Bronchial epithelial cell (primary cell): ENCODE results near the gene FGF12. TPM values are rescaled to one million over a fixed set of nuclear protein-coding genes. Genes with fewer than 3 reads are reported as not detected.

Source experiments
- DNase-seq: peaks from one replicate; pipeline ENCODE4 v3.0.0-alpha.2; 2010; ENCODE audit warnings: low read depth
- FAIRE-seq: peaks from 2 replicates; lab custom pipeline; 2011; peaks lifted over from hg19 to GRCh38; lab: Jason Lieb, UNC
- H3K27me3 ChIP-seq: 2 replicates; pipeline ENCODE4 v1.5.1; 2011; ENCODE audit warnings: low read length; ENCODE audit not compliant: control insufficient read depth, insufficient read depth
- H3K36me3 ChIP-seq: 2 replicates; pipeline ENCODE4 v1.5.1; 2011; ENCODE audit warnings: low read length; ENCODE audit not compliant: control insufficient read depth, insufficient read depth
- H3K4me3 ChIP-seq: 2 replicates; pipeline ENCODE4 v1.5.1; 2011; ENCODE audit warnings: mild to moderate bottlenecking, low read depth, low read length, control low read depth
- total RNA-seq: library from RNA; depleted of rRNA; stranded (reverse); fragments of >200 nt; gene quantifications from 2 replicates; pipeline ENCODE4 v1.2.1, GENCODE V29; 2014
- TF ChIP-seq, protein P1 (sequence below): IDR thresholded peaks from 2 replicates; pipeline ENCODE4 v1.5.1; 2011; ENCODE audit warnings: mild to moderate bottlenecking, moderate library complexity, low read length, control low read depth, inconsistent platforms; ENCODE audit not compliant: insufficient read depth, severe bottlenecking

Gene FGF12
- total RNA-seq, 1 donor from 2014 or later, result not detected

DNA sequence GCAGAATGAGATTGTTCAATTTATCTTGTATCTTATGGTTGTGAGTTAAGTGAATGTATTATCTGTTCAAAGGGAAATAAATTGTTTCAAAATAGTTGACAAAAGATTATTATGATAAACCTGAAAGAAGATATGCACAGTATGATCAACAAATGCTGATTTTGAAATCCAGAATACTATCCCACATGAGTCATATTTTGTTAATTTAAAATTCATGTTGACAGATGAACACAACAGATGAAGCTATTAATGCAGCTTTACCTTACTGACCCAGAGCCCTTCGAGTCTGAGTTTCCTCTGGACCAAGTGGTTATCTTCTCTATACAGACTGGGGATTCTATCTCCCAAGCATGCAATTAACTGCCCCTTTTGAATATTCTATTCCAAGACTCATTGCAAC is 482.8 kb downstream of the FGF12 start:
- DNase-seq, result peak; percentile 1
- Histone ChIP-seq H3K27me3 (no peaks in the 10 kb centered on the region), H3K4me3 (no peak overlapping the region), H3K36me3 (no peaks in the 10 kb centered on the region)
- no peak for FAIRE-seq
- TF ChIP-seq, protein P1, sequence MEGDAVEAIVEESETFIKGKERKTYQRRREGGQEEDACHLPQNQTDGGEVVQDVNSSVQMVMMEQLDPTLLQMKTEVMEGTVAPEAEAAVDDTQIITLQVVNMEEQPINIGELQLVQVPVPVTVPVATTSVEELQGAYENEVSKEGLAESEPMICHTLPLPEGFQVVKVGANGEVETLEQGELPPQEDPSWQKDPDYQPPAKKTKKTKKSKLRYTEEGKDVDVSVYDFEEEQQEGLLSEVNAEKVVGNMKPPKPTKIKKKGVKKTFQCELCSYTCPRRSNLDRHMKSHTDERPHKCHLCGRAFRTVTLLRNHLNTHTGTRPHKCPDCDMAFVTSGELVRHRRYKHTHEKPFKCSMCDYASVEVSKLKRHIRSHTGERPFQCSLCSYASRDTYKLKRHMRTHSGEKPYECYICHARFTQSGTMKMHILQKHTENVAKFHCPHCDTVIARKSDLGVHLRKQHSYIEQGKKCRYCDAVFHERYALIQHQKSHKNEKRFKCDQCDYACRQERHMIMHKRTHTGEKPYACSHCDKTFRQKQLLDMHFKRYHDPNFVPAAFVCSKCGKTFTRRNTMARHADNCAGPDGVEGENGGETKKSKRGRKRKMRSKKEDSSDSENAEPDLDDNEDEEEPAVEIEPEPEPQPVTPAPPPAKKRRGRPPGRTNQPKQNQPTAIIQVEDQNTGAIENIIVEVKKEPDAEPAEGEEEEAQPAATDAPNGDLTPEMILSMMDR, result no peak

DNA sequence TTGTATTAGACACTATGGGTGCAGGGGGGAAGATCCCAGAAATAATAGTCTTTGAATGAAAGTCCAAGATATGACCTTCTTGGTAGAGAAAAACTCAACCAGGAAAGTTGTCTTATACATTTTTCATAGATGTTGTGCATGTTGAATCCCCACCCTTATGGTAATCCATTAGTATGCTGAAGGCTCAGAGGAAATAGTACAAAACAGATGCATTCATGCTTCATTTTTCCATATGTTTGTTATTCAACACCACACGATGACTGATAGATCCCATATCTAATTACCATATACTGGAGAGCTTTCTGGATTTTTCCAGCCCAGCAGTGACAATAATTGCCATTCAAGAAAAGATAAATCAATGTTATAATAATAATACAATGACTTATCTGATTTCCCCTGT is 487.4 kb downstream of the FGF12 start:
- TF ChIP-seq, protein P1, result no peak
- no peak for FAIRE-seq
- no peaks in the 10 kb centered on the region for H3K36me3 ChIP-seq
- no peaks in the 10 kb centered on the region for H3K27me3 ChIP-seq
- DNase-seq, result no peak
- no peak overlapping the region for H3K4me3 ChIP-seq

DNA sequence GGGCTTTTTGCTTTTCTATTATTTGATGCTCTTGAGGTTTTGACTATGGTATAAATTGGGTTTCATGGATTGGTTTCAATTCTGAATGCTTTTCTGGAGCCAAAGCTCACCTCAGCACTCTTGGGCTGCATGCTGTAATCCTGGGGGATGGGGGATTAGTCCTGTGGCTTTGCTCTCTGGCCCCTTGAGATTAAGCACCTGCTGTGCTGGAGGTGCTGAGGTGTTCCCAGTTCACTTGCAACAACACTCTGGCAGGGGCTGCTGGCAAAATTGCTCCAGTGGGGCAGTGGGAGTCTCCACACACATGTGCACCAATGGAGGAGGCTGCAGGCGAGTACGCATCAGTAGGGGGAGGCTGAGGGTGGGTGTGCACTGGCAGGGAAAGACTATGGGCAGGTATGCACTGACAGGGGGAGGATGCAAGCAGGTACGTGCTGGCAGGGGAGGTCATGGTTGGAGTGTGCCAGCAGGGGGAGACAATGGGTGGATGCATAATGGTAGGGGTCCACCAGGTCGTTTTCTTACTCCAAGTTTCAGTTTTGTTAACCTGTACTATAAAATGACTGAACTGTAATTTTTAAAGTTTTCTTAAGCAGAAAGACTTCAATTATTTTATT is 489.2 kb downstream of the FGF12 start:
- TF ChIP-seq, protein P1, result no peak
- no peak for DNase-seq

DNA sequence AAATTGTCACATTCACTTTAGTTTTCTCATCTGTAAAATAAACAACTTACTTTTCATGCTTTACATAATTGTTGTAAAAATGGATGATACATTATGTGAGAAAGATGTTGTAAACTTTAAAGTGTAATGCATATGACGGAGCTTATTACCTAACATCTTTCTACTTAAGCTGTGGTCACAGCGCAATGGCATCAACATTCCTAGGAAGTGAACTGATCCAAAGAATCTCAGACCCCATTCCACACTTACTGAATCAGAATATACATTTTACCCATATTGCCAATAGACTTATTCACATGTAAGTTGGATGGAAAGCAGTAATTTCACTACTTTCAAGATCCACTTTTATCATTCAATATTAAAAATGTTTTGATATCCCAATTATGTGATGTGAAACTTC is 497.5 kb downstream of the FGF12 start:
- TF ChIP-seq, protein P1, result no peak
- FAIRE-seq (no peak), DNase-seq (no peak)
- Histone ChIP-seq H3K27me3 (no peaks in the 10 kb centered on the region), H3K36me3 (no peaks in the 10 kb centered on the region), H3K4me3 (no peak overlapping the region)

More for the DNA sequence above, 489.2 kb downstream of the FGF12 start:
- Histone ChIP-seq H3K36me3 (no peaks in the 10 kb centered on the region), H3K4me3 (no peak overlapping the region), H3K27me3 (no peaks in the 10 kb centered on the region)
- FAIRE-seq, result no peak

DNA sequence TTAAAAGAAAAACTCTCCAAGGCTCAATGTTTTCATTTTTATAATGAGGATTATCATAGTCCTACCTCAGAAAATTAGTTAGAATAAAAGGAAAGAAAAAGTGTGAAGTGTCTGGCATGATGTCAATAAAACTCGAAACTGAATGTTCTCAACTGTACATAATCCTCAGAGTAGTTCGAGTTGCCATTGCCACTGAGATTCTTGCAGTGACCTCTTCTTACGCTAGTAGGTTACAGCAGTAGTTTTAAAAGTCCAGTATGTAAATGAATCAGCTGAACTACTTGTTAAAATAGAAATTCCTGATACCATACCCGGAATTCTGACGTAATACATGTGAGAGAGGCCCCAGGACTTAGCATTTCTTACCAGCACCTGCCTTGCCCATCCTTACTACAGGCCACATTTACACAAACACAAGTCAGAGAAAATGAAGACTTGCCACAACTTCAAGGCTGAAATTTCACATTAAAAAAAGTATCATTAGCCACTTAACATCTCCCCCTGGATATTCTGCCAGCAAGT is 502.6 kb downstream of the FGF12 start:
- TF ChIP-seq, protein P1, result no peak
- DNase-seq (no peak), FAIRE-seq (no peak)
- Histone ChIP-seq H3K27me3 (no peaks in the 10 kb centered on the region), H3K36me3 (no peaks in the 10 kb centered on the region), H3K4me3 (no peak overlapping the region)

DNA sequence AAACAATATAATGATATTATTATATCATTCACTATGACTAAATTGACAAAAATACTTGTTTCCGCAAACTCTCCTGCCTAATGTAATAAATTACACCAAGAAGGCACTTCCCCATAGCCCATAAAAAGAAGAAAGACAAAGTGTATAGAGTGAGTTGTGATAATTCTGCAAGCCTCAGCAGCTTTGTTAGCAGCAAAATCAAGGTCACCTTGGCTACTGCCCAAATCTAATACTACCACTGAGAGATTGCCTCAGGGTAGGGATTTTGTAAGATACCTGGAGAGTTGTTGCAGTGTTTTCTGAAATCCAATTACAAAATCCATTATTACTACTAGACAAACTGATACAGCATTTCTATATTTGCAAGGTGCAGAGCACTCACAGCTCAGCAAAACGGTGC is 503.5 kb downstream of the FGF12 start:
- no peaks in the 10 kb centered on the region for H3K36me3 ChIP-seq
- DNase-seq (no peak), FAIRE-seq (no peak)
- H3K4me3 ChIP-seq, result no peak overlapping the region
- TF ChIP-seq, protein P1, result no peak
- no peaks in the 10 kb centered on the region for H3K27me3 ChIP-seq
